HEK293 (cell line): ENCODE data around the gene LIMCH1.

Source experiments
- CTCF ChIA-PET: fragments of 350-600 bp; formaldehyde crosslinking; extraction: SDS; loops from one replicate; lab custom pipeline; 2021; ENCODE audit warnings: antibody characterized with exemption; lab: Yijun Ruan, JAX
- POLR2A ChIA-PET: fragments of 300-600 bp; formaldehyde crosslinking; extraction: SDS; loops from one replicate; lab custom pipeline; 2020; ENCODE audit warnings: antibody characterized with exemption, inconsistent platforms; lab: Yijun Ruan, JAX
- H3K27ac ChIP-seq: fragments of 200-500 bp; sonication (Bioruptor generic); 2 replicates; pipeline ENCODE4 v1.5.1; 2014; ENCODE audit warnings: low read depth, low read length, control low read depth, inconsistent platforms; ENCODE audit errors: extremely low read depth
- H3K36me3 ChIP-seq, 2 experiments: fragments of 200-500 bp in 1 of 2; sonication (Bioruptor generic) in 1 of 2; 1 replicate in 1 of 2; 2 replicates in 1 of 2; pipeline ENCODE4 v1.5.1; 2014 to 2017; ENCODE audit warnings: inconsistent platforms in 2 of 2, low read length in 2 of 2; ENCODE audit not compliant: control insufficient read depth in 2 of 2, insufficient read depth in 1 of 2
- H3K4me1 ChIP-seq: fragments of 200-500 bp; sonication (Bioruptor generic); 2 replicates; pipeline ENCODE4 v1.5.1; 2014; ENCODE audit warnings: mild to moderate bottlenecking, low read length, inconsistent platforms; ENCODE audit not compliant: control insufficient read depth, insufficient read depth
- H3K4me3 ChIP-seq: 2 replicates; pipeline ENCODE4 v1.5.1; 2011; ENCODE audit warnings: low read depth, mild to moderate bottlenecking, control low read depth, low read length, moderate library complexity
- H3K9me3 ChIP-seq: fragments of 200-500 bp; sonication (Bioruptor generic); 2 replicates; pipeline ENCODE4 v1.5.1; 2014; ENCODE audit warnings: low read depth, low read length, inconsistent platforms; ENCODE audit not compliant: control insufficient read depth, insufficient read depth
- HOXD13 ChIP-seq: sonication (generic); formaldehyde crosslinking; IDR thresholded peaks from 2 replicates; pipeline ENCODE4 v1.8.0; 2022; ENCODE audit warnings: missing genetic modification reagents, borderline replicate concordance
- TRIM28 ChIP-seq: IDR thresholded peaks from 2 replicates; pipeline ENCODE4 v1.6.1; 2011; ENCODE audit warnings: low read length, control low read depth, borderline replicate concordance
- ZFP69B ChIP-seq: fragments of 450-650 bp; formaldehyde crosslinking; IDR thresholded peaks from 2 replicates; pipeline ENCODE4 v1.5.1; 2016; ENCODE audit warnings: missing biosample characterization, missing genetic modification characterization
- ZNF112 ChIP-seq: fragments of 450-650 bp; formaldehyde crosslinking; IDR thresholded peaks from 2 replicates; pipeline ENCODE4 v1.5.0; 2017; ENCODE audit warnings: missing biosample characterization, missing genetic modification characterization
- ZNF302 ChIP-seq: fragments of 450-650 bp; formaldehyde crosslinking; IDR thresholded peaks from 2 replicates; pipeline ENCODE4 v1.5.1; 2016; ENCODE audit warnings: missing biosample characterization, missing genetic modification characterization, low read depth
- ZNF391 ChIP-seq: fragments of 450-650 bp; formaldehyde crosslinking; IDR thresholded peaks from 2 replicates; pipeline ENCODE4 v1.5.1; 2016; ENCODE audit warnings: low read depth, missing biosample characterization, missing genetic modification characterization, borderline replicate concordance
- ZNF544 ChIP-seq: fragments of 450-650 bp; formaldehyde crosslinking; IDR thresholded peaks from 2 replicates; pipeline ENCODE4 v1.5.0; 2017; ENCODE audit warnings: missing biosample characterization, missing genetic modification characterization
- ZNF561 ChIP-seq: fragments of 450-650 bp; IDR thresholded peaks from 2 replicates; pipeline ENCODE4 v1.5.1; 2018; ENCODE audit warnings: missing biosample characterization, missing genetic modification characterization, borderline replicate concordance
- ZNF624 ChIP-seq: fragments of 450-650 bp; formaldehyde crosslinking; IDR thresholded peaks from 2 replicates; pipeline ENCODE4 v1.5.1; 2017; ENCODE audit warnings: missing biosample characterization, missing genetic modification characterization
- TF ChIP-seq, protein P1 (sequence below): fragments of 450-650 bp; formaldehyde crosslinking; IDR thresholded peaks from 2 replicates; pipeline ENCODE4 v1.5.1; 2017; ENCODE audit warnings: missing biosample characterization, missing genetic modification characterization
- TF ChIP-seq, protein P2 (sequence below): fragments of 450-650 bp; formaldehyde crosslinking; IDR thresholded peaks from 2 replicates; pipeline ENCODE4 v1.5.1; 2016; ENCODE audit warnings: missing biosample characterization, missing genetic modification characterization, borderline replicate concordance
- TF ChIP-seq, protein P3 (sequence below): fragments of 450-650 bp; formaldehyde crosslinking; IDR thresholded peaks from 2 replicates; pipeline ENCODE4 v1.5.1; 2016; ENCODE audit warnings: missing biosample characterization, missing genetic modification characterization
- TF ChIP-seq, protein P4 (sequence below): fragments of 450-650 bp; formaldehyde crosslinking; IDR thresholded peaks from 2 replicates; pipeline ENCODE4 v1.5.1; 2016; ENCODE audit warnings: missing biosample characterization, missing genetic modification characterization

The LIMCH1 gene

DNA sequence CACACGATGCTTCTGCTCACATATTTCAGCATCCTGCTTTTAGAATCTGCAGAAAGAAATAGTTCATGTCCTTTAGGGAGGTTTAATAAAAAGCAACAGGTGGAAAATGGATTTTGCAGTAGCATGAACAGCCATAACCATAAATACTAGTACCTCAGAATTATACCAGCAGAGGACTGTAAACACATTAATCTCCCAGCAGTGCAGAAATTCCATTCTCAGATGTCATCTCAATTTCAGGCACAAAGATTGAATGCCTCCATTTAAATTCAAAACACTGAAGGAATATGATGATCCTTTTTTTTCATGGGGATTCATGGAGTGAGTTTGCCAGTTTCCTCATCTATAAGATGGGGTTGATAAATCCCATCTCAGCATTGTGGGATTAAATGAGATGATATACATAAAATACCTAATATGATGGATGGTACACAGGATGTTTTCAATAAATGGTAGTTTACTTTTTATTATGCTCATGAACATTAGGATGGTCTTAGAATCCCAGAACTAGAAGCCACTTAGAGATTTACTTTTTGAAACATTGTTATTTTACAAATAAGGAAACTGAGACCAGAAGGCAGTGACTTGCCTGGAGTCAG, 566 bp upstream of the LIMCH1 start (continued):
- no peak for TF ChIP-seq ZNF624 (tag by site-specific recombination)

DNA sequence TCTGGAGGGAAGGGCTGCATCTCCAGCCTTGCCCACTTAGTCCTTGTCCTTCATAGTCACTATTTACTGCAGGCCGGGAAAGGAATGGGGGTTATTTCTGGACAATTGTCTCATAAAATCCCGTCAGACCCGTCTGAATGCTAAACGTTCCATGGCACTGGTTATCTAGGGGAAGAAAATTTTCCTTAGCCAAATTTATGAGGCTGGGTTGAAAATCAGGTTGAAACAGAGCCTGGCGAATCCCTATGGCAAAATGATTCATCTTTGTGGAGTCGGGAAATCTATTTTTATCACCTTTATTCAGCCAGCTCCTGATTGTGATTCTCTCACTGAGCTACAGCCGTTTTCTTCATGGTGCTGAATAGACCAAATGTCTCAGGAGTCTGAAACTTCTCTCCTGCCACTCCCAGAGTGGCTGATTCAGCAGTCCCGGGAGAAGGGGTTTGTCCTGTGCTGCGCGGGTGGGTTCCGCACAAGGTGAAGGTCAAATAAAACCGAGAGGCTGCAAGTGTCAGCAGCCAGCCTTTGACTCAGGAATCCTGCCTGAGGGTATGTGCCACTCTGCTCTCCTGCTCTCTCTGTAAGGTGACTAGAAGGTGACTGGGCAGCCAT, 1.0 kb downstream of the LIMCH1 start:
- no peak overlapping the region for H3K27ac ChIP-seq
- POLR2A ChIA-PET: interaction anchor here (0.7 kb wide), 1 partner anchor 282 kb away, joined by 3 read pairs; the partner anchor contains the start of gene UCHL1
- CTCF ChIA-PET: interaction anchor here (0.8 kb wide), 1 partner anchor 123 kb away, joined by 4 read pairs; no protein-coding TSS in a partner anchor
- no peaks in the 10 kb centered on the region for H3K36me3 ChIP-seq
- no peaks in the 10 kb centered on the region for H3K9me3 ChIP-seq
- peaks cover 10% of the 10 kb centered on the region; the same call in 1 of the 2 replicates for H3K4me1 ChIP-seq
- TF ChIP-seq ZNF302 (tag by site-specific recombination): no peak
- TF ChIP-seq, protein P1, sequence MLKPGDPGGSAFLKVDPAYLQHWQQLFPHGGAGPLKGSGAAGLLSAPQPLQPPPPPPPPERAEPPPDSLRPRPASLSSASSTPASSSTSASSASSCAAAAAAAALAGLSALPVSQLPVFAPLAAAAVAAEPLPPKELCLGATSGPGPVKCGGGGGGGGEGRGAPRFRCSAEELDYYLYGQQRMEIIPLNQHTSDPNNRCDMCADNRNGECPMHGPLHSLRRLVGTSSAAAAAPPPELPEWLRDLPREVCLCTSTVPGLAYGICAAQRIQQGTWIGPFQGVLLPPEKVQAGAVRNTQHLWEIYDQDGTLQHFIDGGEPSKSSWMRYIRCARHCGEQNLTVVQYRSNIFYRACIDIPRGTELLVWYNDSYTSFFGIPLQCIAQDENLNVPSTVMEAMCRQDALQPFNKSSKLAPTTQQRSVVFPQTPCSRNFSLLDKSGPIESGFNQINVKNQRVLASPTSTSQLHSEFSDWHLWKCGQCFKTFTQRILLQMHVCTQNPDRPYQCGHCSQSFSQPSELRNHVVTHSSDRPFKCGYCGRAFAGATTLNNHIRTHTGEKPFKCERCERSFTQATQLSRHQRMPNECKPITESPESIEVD (tag by site-specific recombination): peak; percentile 39; the same call in 1 of the 2 replicates
- H3K4me3 ChIP-seq: no peak overlapping the region

DNA sequence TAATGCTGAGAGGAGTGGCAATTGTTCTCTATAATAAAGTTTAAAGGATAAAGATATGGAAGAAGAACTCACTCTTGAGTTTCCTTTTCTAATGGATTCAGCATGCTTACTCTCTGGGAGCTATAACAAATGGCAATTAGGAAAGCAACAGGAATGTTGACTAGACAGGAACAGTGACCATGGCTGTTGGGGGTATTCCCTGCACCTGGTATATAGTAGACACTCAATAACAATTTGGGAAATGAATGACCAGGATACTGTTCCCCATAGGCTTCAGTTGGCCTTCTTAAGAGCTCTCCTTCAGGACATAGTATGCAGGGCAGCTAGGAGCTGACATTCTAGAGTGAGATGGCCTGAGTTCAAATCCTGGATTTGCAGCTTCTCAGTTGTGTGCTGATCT, 1.8 kb downstream of the LIMCH1 start:
- H3K27ac ChIP-seq: no peak overlapping the region
- no peak overlapping the region for H3K4me3 ChIP-seq
- TF ChIP-seq TRIM28: no peak
- TF ChIP-seq, protein P2, sequence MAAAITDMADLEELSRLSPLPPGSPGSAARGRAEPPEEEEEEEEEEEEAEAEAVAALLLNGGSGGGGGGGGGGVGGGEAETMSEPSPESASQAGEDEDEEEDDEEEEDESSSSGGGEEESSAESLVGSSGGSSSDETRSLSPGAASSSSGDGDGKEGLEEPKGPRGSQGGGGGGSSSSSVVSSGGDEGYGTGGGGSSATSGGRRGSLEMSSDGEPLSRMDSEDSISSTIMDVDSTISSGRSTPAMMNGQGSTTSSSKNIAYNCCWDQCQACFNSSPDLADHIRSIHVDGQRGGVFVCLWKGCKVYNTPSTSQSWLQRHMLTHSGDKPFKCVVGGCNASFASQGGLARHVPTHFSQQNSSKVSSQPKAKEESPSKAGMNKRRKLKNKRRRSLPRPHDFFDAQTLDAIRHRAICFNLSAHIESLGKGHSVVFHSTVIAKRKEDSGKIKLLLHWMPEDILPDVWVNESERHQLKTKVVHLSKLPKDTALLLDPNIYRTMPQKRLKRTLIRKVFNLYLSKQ (tag by site-specific recombination): no peak
- TF ChIP-seq ZNF112 (tag by site-specific recombination): no peak
- TF ChIP-seq ZNF561 (tag by site-specific recombination): no peak
- no peak for TF ChIP-seq ZNF544 (tag by site-specific recombination)
- TF ChIP-seq ZFP69B (tag by site-specific recombination): no peak
- TF ChIP-seq HOXD13 (CRISPR knock-in tag): no peak
- TF ChIP-seq, protein P3, sequence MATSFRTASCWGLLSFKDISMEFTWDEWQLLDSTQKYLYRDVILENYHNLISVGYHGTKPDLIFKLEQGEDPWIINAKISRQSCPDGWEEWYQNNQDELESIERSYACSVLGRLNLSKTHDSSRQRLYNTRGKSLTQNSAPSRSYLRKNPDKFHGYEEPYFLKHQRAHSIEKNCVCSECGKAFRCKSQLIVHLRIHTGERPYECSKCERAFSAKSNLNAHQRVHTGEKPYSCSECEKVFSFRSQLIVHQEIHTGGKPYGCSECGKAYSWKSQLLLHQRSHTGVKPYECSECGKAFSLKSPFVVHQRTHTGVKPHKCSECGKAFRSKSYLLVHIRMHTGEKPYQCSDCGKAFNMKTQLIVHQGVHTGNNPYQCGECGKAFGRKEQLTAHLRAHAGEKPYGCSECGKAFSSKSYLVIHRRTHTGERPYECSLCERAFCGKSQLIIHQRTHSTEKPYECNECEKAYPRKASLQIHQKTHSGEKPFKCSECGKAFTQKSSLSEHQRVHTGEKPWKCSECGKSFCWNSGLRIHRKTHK (tag by site-specific recombination): no peak
- TF ChIP-seq, protein P4, sequence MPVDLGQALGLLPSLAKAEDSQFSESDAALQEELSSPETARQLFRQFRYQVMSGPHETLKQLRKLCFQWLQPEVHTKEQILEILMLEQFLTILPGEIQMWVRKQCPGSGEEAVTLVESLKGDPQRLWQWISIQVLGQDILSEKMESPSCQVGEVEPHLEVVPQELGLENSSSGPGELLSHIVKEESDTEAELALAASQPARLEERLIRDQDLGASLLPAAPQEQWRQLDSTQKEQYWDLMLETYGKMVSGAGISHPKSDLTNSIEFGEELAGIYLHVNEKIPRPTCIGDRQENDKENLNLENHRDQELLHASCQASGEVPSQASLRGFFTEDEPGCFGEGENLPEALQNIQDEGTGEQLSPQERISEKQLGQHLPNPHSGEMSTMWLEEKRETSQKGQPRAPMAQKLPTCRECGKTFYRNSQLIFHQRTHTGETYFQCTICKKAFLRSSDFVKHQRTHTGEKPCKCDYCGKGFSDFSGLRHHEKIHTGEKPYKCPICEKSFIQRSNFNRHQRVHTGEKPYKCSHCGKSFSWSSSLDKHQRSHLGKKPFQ (tag by site-specific recombination): no peak
- TF ChIP-seq ZNF391 (tag by site-specific recombination): no peak
- TF ChIP-seq, all 188 proteins: peak for 0
- Histone ChIP-seq H3K36me3 (no peaks in the 10 kb centered on the region), H3K9me3 (no peaks in the 10 kb centered on the region), H3K4me1 (peaks cover 10% of the 10 kb centered on the region; the same call in 1 of the 2 replicates)
- CTCF ChIA-PET: interaction anchor here (0.8 kb wide), 1 partner anchor 122 kb away, joined by 4 read pairs; no protein-coding TSS in a partner anchor
- POLR2A ChIA-PET: interaction anchor here (0.7 kb wide), 1 partner anchor 283 kb away, joined by 3 read pairs; the partner anchor contains the start of gene UCHL1
